Omental fat pad (tissue), 4 donors: ENCODE measurements around the gene GLT8D1. TPM values are rescaled to one million over a fixed set of nuclear protein-coding genes. Genes with fewer than 3 reads are reported as not detected.

Experiments
- ATAC-seq: fragments of 150-250 bp; one replicate; pipeline ENCODE4 v1.9.1; 2016; ENCODE audit warnings: mild to moderate bottlenecking, moderate library complexity; ENCODE audit not compliant: low FRiP score
- DNase-seq: peaks from one replicate; pipeline ENCODE4 v3.0.0-alpha.2; 2019; ENCODE audit warnings: low spot score
- CTCF ChIP-seq, 3 donors: fragments of 450-650 bp; IDR thresholded peaks; one replicate each; pipeline ENCODE4 v1.5.1; 2016 to 2017; ENCODE audit warnings: antibody characterized with exemption in 3 of 3, mild to moderate bottlenecking in 3 of 3, moderate library complexity in 2 of 3
- total RNA-seq, 4 donors: library from RNA; depleted of rRNA; stranded (reverse); fragments of >200 nt; gene quantifications; one replicate each; pipeline ENCODE4 v1.1.0, GENCODE V29; 2016

The GLT8D1 gene
- total RNA-seq, 4 donors from 2014 or later = 24.0 to 53.0 (median 45.4) TPM

DNA sequence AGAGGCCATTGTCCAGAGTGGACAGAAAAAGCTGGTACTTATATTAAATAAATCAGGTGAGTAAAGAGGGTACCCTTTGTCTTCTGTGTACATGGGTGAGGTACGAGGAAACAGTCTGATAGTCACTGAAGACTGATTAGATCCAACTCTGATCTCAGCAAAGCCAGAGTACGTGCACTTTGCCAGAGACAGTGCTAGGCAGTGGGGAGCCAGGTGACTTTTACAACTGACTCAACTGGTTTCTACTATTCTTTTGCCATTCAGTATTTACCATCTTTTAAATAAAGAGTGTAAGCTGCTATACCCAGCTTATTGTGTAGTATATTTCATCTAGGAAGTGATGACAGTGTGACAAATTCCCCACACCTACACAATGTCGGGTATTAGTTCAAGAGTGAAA is 16.4 kb downstream of the GLT8D1 start:
- TF ChIP-seq CTCF (IDR thresholded peaks at IDR 0.05) = no peak
- ATAC-seq = no peak
- no peak for DNase-seq

- DNase-seq (no peak), ATAC-seq (no peak)
- no peak for TF ChIP-seq CTCF (IDR thresholded peaks at IDR 0.05)
Observed at GRCh38 chr3:52688266-52688665, 17.3 kb downstream of the GLT8D1 start.

- peak; percentile 92 for ATAC-seq
- no peak for TF ChIP-seq CTCF (IDR thresholded peaks at IDR 0.05)
- peak; percentile 72 for DNase-seq
Observed at GRCh38 chr3:52685709-52686691, 19.6 kb downstream of the GLT8D1 start, which contains the start of the genes GNL3 and PBRM1. Gene GNL3, plus strand, starts transcription at chr3:52686032. Its CDS starts 61 bp downstream, at chr3:52686093. Gene PBRM1, minus strand, starts transcription at chr3:52685913.

DNA sequence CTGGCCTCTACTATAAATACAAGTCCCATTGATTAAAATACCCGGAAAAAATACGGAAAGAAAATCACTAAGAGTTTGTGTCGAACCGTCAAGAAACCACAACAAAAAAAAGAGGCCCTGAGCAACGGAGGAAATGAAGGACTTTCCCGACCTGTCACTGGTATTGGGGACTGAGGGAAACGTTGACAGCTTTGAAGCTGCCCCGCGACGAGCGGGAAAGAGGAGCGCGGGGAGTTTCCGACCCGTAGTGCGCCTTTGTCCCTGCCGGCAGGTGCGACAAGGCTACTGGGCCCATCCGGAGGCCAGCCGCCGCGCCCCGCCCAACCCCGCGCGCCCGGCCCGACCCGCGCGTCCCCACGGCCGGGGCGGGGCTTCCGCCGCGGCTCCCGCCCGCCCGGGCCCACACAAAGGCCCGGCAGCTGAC is 20.3 kb downstream of the GLT8D1 start:
- TF ChIP-seq CTCF (IDR thresholded peaks at IDR 0.05) = no peak
- peak; percentile 94 for ATAC-seq

DNA sequence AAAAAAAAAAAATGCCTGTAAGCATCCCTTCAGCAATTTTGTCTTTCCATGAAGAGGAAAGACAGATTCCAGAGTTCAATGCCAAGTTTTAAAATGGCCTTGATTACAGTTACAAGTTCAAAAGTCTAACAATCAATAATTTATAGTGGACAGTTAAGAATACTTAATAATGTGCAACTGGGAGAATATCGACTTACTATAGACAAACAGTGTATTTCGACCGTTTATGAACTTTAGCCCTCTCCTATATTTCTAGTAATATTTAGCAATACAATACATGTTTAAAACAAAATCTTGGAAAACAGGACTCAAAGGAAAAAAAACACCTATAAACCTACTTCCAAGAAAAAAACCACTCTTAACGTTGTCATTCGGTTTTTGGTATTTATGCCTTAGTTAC is 21.4 kb downstream of the GLT8D1 start:
- no peak for ATAC-seq
- TF ChIP-seq CTCF (IDR thresholded peaks at IDR 0.05) = no peak

More for the DNA sequence above, 20.3 kb downstream of the GLT8D1 start:
- no peak for DNase-seq

GRCh38 chr3:52683611-52684010 is 22.0 kb downstream of the GLT8D1 start:
- TF ChIP-seq CTCF (IDR thresholded peaks at IDR 0.05) = no peak
- DNase-seq = no peak
- ATAC-seq = no peak

More for the DNA sequence above, 21.4 kb downstream of the GLT8D1 start:
- DNase-seq = no peak
